Sciatic nerve (tissue), 2 donors: Measurements from ENCODE around the gene RPS6KA5. TPM values are rescaled to one million over a fixed set of nuclear protein-coding genes. Genes with fewer than 3 reads are reported as not detected.

Source experiments
- ATAC-seq: fragments of 200-7000 bp; cut with Tn5 transposase; one replicate; pipeline ENCODE4 v1.9.1; 2020; ENCODE audit warnings: mild to moderate bottlenecking, moderate library complexity
- DNase-seq: peaks from one replicate; pipeline ENCODE4 v3.0.0-alpha.2; 2020; ENCODE audit warnings: low spot score
- intact Hi-C: fragments of 100-400 bp; cut with DNase I; formaldehyde crosslinking; loops from one replicate; pipeline ENCODE4 v1.14.2; 2022
- total RNA-seq: library from RNA; stranded (reverse); fragmentation: NEBNext Ultra II Directional; extraction: Animal tissue kit (Norgen Biotek cat#: 25700); gene quantifications from one replicate; pipeline ENCODE4 v1.2.1, GENCODE V29; 2021
- donor health status: DM: no; HTN: no; CAD: no.
- donor health status: DM: no; HTN: no; CAD: no.

RPS6KA5 gene
- total RNA-seq, 1 donor from 2014 or later = 30.4 TPM

GRCh38 chr14:90807060-90807459 is 253.4 kb downstream of the RPS6KA5 start:
- ATAC-seq (no peak), DNase-seq (no peak)
- intact Hi-C loops = no loop called here

GRCh38 chr14:90805662-90806540 is 254.5 kb downstream of the RPS6KA5 start:
- intact Hi-C loops = no loop called here
- ATAC-seq (peak; percentile 58), DNase-seq (no peak)

GRCh38 chr14:90805084-90805391 is 255.4 kb downstream of the RPS6KA5 start:
- intact Hi-C loops = no loop called here
- ATAC-seq (no peak), DNase-seq (no peak)

- DNase-seq (no peak), ATAC-seq (no peak)
- intact Hi-C loops = no loop called here
Measured at GRCh38 chr14:90804292-90805083, 256.0 kb downstream of the RPS6KA5 start.

- intact Hi-C loops = no loop called here
- DNase-seq = no peak
- no peak for ATAC-seq
Measured at GRCh38 chr14:90803249-90803648, 257.2 kb downstream of the RPS6KA5 start.

GRCh38 chr14:90799420-90799819 is 261.0 kb downstream of the RPS6KA5 start:
- intact Hi-C loops = no loop called here
- no peak for ATAC-seq
- no peak for DNase-seq

- intact Hi-C loops = no loop called here
- ATAC-seq = no peak
- DNase-seq = no peak
Measured at GRCh38 chr14:90797919-90798318, 262.5 kb downstream of the RPS6KA5 start.

Other genes starting within 250 kb of the RPS6KA5 start
- 41.4 TPM for gene TTC7B, start 244.2 kb downstream of the RPS6KA5 start, total RNA-seq
- 53.8 TPM for gene DGLUCY, start 53.4 kb upstream of the RPS6KA5 start, total RNA-seq
- gene GPR68, start 184.1 kb upstream of the RPS6KA5 start, total RNA-seq = 1.6 TPM